ENCODE results near the gene ZNF587.
"Not testable (repeated sequence)": the region's sequence is repeated elsewhere in the genome, so short reads cannot be mapped to it uniquely, and the experiment has no call there.

- not testable (repeated sequence) for TF ChIP-seq CTCF (IDR thresholded peaks at IDR 0.05; ENCODE audit: poor library complexity); EZH2 (IDR thresholded peaks at IDR 0.05; ENCODE audit: borderline replicate concordance); EZH2phosphoT487 (IDR thresholded peaks at IDR 0.05; ENCODE audit: low read depth, severe bottlenecking, unreplicated experiment)
These were observed 2.5 kb upstream of the ZNF587 start for GRCh38 chr19:57847164-57847563.
